SJSA1 (cell line): ENCODE results near the gene CCDC85B. TPM values are rescaled to one million over a fixed set of nuclear protein-coding genes. Genes with fewer than 3 reads are reported as not detected.
A peak's percentile ranks its signal among the peaks of the same experiment; 100 is the strongest.

Experiments used
- DNase-seq, 2 experiments: peaks; one replicate each; pipeline ENCODE4 v3.0.0-alpha.2; 2015 to 2020; ENCODE audit warnings: low spot score in 2 of 2, low read depth in 1 of 2
- H3K27ac ChIP-seq: fragments of 250-450 bp; sonication (Bioruptor Pico); 2 replicates; pipeline ENCODE4 v1.5.1; 2020; ENCODE audit warnings: mild to moderate bottlenecking, moderate library complexity
- H3K27me3 ChIP-seq: fragments of 250-450 bp; sonication (Bioruptor Pico); replicated peaks from 2 replicates; pipeline ENCODE4 v1.5.1; 2020; ENCODE audit warnings: mild to moderate bottlenecking, moderate library complexity
- H3K36me3 ChIP-seq: fragments of 250-450 bp; sonication (Bioruptor Pico); 2 replicates; pipeline ENCODE4 v1.5.1; 2020; ENCODE audit warnings: mild to moderate bottlenecking
- H3K4me1 ChIP-seq: fragments of 250-450 bp; sonication (Bioruptor Pico); replicated peaks from 2 replicates; pipeline ENCODE4 v1.6.1; 2021; ENCODE audit warnings: mild to moderate bottlenecking
- H3K4me3 ChIP-seq: fragments of 250-450 bp; sonication (Bioruptor Pico); 2 replicates; pipeline ENCODE4 v1.5.1; 2020; ENCODE audit warnings: mild to moderate bottlenecking
- H3K9me3 ChIP-seq: fragments of 250-450 bp; sonication (Bioruptor Pico); replicated peaks from 2 replicates; pipeline ENCODE4 v1.5.1; 2020; ENCODE audit warnings: mild to moderate bottlenecking
- total RNA-seq: library from RNA; depleted of rRNA; stranded (reverse); fragments of >200 nt; shearing (Covaris generic); gene quantifications from 2 replicates; pipeline ENCODE4 v1.2.3, GENCODE V29; 2014

The CCDC85B gene
- total RNA-seq, 1 experiment from 2014 or later, result 94.0 TPM

DNA sequence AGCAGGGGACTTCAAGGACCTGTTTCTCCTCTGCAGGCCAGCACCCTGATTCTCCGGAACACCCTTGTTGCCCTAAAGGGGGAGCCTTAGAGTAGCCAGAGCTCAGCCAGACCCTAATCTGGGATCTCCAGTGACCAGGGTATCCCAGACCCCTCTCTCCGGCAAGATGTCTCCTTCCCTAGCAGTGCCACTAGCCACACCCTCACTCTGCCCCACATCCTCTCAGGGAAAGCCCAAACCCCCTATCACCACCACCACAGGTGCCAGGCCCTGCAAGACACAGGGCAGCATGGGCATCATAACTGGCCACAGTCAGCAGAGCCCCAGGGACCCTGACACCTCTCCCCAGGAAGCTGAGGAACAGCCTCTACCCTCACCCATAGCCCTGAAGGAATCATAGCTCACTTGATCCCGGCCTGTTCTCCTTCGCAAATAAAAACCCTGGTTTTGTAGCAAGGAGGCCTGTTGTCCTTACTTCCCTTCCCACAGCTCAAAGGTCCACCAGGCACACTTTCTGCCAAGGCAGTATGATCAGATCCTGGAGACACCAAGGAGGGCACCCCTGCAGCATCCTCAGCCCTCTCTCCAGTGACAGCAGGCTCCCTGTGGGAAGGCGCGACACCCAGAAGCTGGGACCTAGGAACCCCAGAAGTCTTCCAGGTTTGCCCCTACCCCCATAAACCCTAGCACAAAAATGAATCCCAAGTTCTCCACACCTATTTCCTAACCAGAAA is 37.1 kb upstream of the CCDC85B start:
- Histone ChIP-seq H3K4me3 (no peak overlapping the region), H3K27ac (no peak overlapping the region), H3K4me1 (peaks cover 11% of the 10 kb centered on the region), H3K27me3 (no peaks in the 10 kb centered on the region), H3K9me3 (peaks cover 22% of the 10 kb centered on the region), H3K36me3 (peaks cover 78% of the 10 kb centered on the region)
- no peak for DNase-seq

DNA sequence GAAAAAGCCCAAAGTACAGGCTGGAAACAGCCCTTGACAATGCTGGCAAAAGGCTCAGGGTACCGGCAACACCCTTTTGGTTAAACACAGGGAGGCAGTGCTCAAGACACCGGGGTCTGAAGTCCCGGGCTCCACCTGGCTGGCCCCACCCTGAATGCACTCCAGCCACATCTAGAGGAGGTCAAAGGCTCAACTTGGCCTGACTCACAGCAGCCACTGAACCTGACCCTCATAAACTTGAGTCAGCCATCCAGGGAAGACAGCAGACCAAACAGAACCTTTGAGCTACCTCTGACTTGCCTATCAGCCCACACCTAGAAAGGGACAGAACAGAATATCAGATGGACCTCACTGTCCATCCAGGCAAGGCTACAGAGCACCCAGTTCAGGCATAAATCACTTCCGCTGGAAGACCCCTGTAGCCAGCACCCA is 36.3 kb upstream of the CCDC85B start:
- no peak for DNase-seq
- peaks cover 78% of the 10 kb centered on the region for H3K36me3 ChIP-seq
- no peak overlapping the region for H3K27ac ChIP-seq
- peaks cover 22% of the 10 kb centered on the region for H3K9me3 ChIP-seq
- no peak overlapping the region for H3K4me3 ChIP-seq
- no peaks in the 10 kb centered on the region for H3K27me3 ChIP-seq
- H3K4me1 ChIP-seq, result peaks cover 15% of the 10 kb centered on the region

DNA sequence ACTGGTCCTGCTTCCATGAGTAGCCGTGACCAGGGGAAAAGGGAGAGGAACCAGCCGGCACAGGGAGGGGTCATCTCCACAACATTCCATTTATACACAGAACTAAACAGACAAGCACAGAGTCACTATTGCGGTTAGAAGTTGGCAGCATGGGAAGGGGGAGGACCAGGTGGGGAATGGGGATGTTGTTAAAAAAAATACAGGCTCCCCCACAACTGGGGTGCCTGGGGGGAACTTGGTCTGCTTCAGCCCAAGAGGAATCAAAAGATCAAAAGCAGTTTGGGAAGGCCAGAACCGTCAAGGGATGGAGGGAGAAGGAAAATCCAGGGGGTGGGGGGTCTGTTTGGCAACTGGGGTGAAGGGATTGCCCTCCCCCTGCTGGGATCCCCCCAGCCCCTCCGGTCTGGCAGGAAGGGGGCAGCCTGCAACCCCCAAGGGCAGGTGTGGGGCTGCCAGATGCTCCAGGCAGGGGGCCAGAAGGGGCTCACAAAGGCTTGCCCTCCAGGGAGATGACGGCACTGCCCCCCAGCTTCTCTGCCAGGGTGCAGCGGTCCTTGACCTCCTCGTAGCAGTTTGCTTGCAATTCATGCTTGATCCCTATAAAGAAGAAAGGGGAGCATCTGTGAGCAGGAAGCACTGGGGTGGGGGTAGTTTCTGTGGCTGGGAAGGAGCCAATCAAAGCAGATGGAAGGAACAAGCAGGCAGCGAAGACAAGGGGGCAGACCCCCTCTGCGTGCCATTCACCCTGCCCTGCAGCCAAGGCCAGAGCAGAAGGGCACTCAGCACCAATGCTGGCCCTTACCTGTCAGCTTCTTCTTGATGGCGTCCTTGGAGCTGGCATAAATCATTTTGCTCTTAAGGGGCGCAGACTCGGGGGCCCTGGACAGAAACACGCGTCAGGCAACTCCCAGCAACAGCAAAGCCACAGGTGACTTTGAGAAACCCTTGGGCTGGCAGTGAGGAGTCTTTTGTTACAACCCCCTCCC is 35.3 kb upstream of the CCDC85B start:
- H3K36me3 ChIP-seq, result peaks cover 78% of the 10 kb centered on the region
- H3K4me1 ChIP-seq, result peaks cover 22% of the 10 kb centered on the region
- no peaks in the 10 kb centered on the region for H3K27me3 ChIP-seq
- no peak for DNase-seq
- H3K27ac ChIP-seq, result no peak overlapping the region
- H3K4me3 ChIP-seq, result no peak overlapping the region
- peaks cover 22% of the 10 kb centered on the region for H3K9me3 ChIP-seq

DNA sequence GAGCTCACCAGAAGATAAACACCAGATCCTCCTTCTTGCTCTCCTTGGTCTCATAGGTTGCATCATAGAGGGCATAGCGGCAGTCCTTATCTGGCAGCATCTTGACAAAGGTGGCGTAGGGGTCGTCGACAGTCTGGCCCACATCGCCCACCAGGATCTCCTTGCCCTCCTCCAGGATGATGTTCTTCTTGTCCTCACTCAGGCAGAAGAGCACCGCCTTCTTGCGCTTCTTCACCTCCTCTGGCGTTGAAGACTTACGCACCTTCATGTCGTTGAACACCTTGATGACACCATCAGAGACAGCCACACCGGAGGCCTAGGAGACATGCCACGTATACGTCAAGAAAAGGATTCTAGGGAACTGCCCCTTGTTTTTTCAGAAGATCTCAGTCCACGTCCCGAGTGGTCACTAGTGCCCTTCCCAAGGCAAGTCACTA is 34.5 kb upstream of the CCDC85B start:
- no peak for DNase-seq
- Histone ChIP-seq H3K4me1 (peaks cover 22% of the 10 kb centered on the region), H3K27ac (no peak overlapping the region), H3K36me3 (peaks cover 76% of the 10 kb centered on the region), H3K27me3 (no peaks in the 10 kb centered on the region), H3K4me3 (peak overlapping the region; percentile 93), H3K9me3 (peaks cover 20% of the 10 kb centered on the region)

DNA sequence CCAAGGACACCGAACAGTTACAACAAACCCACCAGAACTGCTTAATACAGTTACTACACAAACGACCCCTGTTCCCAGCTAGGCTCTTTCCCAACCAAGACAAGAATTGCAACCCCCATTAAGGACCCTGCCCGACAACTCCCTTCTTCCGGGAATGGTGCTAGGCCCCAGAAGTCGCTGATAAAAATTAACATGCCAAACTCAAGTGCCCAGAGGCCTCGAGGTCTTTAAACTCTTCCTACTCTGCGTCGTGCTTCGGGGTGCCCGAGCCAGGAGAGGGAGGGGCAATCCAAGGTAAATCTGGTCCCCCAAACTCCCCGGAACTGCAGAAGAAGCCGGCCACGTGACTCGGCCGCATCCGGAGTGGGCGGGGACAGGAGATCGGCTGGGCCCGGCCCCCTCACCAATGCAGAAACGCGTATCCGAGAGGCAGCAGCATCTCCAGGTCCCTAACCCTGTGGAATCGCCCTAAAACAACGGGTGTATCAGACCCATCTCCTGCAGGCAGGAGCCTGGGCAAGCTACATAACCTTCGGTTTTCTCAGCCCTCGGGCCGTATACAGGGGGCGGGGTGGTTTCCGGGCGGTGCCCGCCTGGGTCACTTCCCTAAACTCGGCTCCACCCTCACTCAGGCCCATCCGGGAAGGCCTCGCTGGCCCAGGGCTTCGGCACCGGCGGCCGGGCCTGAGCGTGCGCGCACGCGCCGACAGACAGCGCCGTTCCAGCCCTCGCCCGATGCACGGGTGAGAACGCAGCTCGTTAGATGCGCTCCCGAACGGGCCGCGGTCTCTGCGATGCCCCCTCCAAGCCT is 33.6 kb upstream of the CCDC85B start:
- DNase-seq, result peak; percentile 89 to 93
- Histone ChIP-seq H3K4me1 (peaks cover 29% of the 10 kb centered on the region), H3K9me3 (peaks cover 10% of the 10 kb centered on the region), H3K27me3 (no peaks in the 10 kb centered on the region), H3K27ac (peak overlapping the region; percentile 75), H3K4me3 (peak overlapping the region; percentile 93), H3K36me3 (peaks cover 76% of the 10 kb centered on the region)

DNA sequence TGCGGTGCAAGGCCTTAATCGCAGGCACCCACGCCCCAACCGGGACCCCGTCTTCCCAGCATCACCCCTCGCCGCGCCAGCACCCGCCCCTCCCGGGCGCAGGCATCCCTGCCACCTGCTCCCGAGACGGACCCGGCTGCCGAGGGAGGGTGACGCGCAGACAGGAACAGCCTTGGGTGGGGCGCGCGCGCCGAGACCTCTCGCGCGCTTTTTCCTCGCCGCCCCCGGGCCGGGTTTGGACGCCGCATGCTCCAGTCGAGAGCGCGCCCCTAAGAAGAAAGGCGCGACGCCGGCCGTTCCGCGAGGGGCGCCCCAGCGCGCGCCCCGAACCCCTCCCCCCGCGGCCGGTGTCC is 33.0 kb upstream of the CCDC85B start:
- Histone ChIP-seq H3K27ac (peak overlapping the region; percentile 75), H3K9me3 (peaks cover 4% of the 10 kb centered on the region), H3K4me1 (peaks cover 33% of the 10 kb centered on the region), H3K27me3 (no peaks in the 10 kb centered on the region), H3K36me3 (peaks cover 76% of the 10 kb centered on the region), H3K4me3 (peak overlapping the region; percentile 93)
- peak; percentile 74 to 76 for DNase-seq

DNA sequence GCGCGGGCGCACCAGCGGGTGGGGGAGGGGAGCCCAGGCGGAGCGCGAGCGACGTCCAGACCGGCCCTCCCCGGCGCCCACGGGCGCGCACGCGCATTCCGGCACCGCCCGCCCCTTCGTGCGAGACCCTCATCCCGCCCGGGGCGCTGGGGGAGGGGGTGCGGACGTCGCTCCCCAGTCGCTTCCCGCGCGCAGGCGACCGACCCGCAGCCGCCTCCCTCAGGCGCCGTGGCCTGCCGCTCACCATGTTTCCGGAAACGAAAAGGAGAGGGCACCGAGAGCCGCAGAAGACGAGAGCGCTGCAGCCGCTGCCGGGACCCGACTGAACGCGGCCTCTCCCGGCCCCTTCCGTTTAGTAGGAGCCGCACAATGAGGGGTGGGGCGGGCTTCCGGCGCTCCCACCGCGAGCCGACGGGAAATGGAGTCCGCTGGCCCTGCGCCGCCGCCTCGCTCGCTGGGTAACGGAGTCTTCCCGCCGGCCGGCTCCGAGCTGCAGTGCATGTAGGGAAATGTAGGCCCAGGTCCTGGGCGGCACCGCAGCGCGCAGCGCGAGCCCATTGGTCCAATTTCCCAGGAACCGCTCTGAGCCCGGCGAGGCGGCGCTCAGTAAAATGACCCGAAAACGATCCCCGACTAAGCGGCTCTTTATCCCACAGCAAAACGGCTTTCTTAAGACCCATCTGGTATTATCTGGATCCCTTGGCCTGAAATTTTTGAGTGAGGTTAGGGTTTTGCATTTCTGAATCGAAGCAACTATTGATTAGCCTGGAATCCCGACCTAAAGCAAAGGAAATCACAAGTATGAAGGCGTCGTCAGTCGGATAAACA is 32.4 kb upstream of the CCDC85B start, which contains the start of gene CFL1:
CFL1 (minus strand) TSS at position 328 of the 828 bp plus-strand sequence; CDS start at position 247, 81 bp downstream.
- peaks cover 3% of the 10 kb centered on the region for H3K9me3 ChIP-seq
- peak within 1 kb of the TSS; percentile 75 for H3K27ac ChIP-seq
- peaks cover 76% of the 10 kb centered on the region for H3K36me3 ChIP-seq
- H3K4me1 ChIP-seq, result peaks cover 33% of the 10 kb centered on the region
- peak within 1 kb of the TSS; percentile 93 for H3K4me3 ChIP-seq
- H3K27me3 ChIP-seq, result no peaks in the 10 kb centered on the region
- peak; percentile 100 for DNase-seq

DNA sequence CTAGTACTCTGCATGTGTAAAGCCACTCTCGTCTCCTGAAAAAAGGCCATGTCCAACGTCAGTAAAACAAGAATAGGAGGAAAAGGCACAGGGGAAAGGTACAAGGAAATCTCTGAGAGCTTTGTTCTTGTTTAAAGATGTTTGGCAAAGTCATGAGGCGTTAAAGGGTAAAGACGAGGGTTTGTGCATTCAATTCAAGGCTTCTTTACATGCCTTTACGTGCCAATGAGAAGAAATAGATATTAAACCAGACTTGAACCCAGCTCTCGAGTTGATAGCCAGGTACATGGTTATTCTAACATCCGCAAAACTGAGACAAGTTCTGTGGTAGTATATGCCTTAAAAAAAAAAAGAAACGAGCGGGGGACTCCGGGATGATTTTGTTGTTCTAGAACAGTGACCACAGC is 31.8 kb upstream of the CCDC85B start:
- Histone ChIP-seq H3K36me3 (peaks cover 76% of the 10 kb centered on the region), H3K4me3 (peak overlapping the region; percentile 93)

GRCh38 chr11:65859095-65859811 is 31.2 kb upstream of the CCDC85B start:
- peaks cover 33% of the 10 kb centered on the region for H3K4me1 ChIP-seq
- peaks cover 76% of the 10 kb centered on the region for H3K36me3 ChIP-seq
- peaks cover 3% of the 10 kb centered on the region for H3K9me3 ChIP-seq
- peak; percentile 100 for DNase-seq
- peak overlapping the region; percentile 81 for H3K27ac ChIP-seq
- H3K27me3 ChIP-seq, result no peaks in the 10 kb centered on the region
- H3K4me3 ChIP-seq, result peak overlapping the region; percentile 93

More for the DNA sequence above, 31.8 kb upstream of the CCDC85B start:
- Histone ChIP-seq H3K27ac (peak overlapping the region; percentile 30), H3K27me3 (no peaks in the 10 kb centered on the region), H3K4me1 (peaks cover 33% of the 10 kb centered on the region), H3K9me3 (peaks cover 3% of the 10 kb centered on the region)
- DNase-seq, result no peak

DNA sequence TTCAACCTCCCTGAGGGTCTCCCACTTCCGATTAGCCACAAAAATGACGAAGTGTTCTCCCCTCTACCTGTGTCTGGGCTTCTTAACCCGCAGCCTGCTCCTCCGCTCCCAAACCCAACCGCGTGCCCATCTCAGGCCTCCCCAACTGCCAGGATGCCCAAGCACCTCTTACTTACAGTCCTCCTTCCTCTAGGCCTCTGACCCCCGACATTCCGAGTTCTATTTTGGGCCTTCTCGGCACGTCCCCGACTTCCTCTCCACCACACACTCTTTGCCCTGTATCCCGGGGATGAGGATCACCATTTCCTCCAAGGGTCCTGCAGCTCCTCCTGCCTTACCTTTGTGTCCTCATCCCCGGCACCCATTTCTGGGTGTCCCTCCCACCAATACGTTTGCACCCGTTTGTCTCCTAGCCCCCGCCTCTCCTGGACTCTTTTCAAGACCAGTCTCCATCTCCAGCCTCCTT is 30.6 kb upstream of the CCDC85B start:
- Histone ChIP-seq H3K4me3 (peak overlapping the region; percentile 93), H3K27ac (peak overlapping the region; percentile 81), H3K36me3 (peaks cover 76% of the 10 kb centered on the region), H3K27me3 (no peaks in the 10 kb centered on the region), H3K4me1 (peaks cover 33% of the 10 kb centered on the region), H3K9me3 (peaks cover 3% of the 10 kb centered on the region)
- no peak for DNase-seq

DNA sequence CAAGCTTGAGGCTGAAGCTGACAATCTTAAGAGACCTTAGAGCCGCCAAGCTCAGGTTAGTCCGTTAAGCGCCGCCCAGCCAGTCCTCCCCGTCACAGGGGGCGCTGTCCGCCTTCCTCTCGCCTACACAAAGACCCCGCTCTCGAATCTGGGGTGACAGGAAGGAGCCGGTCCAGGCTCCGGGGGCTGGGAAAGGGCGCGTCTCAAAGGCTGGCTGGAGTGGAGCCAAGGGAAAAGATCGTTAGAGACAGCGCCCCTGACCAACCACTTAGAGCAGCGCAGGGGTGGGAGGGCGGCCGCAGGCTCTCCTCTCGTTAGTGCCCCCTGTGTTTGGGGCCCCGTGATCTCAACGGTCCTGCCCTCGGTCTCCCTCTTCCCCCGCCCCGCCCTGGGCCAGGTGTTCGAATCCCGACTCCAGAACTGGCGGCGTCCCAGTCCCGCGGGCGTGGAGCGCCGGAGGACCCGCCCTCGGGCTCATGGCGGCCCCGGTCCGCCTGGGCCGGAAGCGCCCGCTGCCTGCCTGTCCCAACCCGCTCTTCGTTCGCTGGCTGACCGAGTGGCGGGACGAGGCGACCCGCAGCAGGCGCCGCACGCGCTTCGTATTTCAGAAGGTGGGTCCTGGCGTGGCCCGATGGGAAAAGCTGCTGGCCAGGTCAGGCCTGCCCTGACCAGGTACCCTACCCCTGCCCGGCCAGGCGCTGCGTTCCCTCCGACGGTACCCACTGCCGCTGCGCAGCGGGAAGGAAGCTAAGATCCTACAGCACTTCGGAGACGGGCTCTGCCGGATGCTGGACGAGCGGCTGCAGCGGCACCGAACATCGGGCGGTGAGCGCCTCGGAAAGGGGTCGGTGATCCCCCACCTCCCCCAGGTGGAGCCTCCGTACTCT is 30.0 kb upstream of the CCDC85B start, which contains the start of gene MUS81:
MUS81 (plus strand) TSS at position 156 of the 887 bp plus-strand sequence; CDS start at position 477, 321 bp downstream.
- peak; percentile 100 for DNase-seq
- Histone ChIP-seq H3K4me1 (peaks cover 33% of the 10 kb centered on the region), H3K36me3 (peaks cover 76% of the 10 kb centered on the region), H3K9me3 (peaks cover 3% of the 10 kb centered on the region), H3K27me3 (no peaks in the 10 kb centered on the region), H3K4me3 (peak within 1 kb of the TSS; percentile 93), H3K27ac (peak within 1 kb of the TSS; percentile 81)
